ENCODE data around the gene TGFBR3L.

Gene TGFBR3L

DNA sequence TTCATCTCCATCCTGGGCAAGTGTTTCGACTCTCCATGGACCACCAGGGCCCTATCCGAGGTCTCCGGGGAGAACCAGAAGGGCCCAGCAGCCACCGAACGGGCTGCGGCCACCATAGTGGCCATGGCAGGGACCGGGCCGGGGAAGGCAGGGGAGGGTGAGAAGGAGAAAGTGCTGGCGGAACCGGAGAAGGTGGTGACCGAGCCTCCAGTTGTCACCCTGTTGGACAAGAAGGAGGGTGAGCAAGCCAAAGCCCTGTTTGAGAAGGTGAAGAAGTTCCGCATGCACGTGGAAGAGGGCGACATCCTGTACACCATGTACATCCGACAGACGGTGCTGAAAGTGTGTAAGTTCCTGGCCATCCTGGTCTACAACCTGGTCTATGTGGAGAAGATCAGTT is 15.7 kb upstream of the TGFBR3L start:
- no peaks in the 10 kb centered on the region for H3K36me3 ChIP-seq (ENCODE audit: insufficient read depth)
- H3K9ac ChIP-seq: no peak overlapping the region
- H2AFZ ChIP-seq (ENCODE audit: low read depth): no peak overlapping the region
- H3K27ac ChIP-seq: no peak overlapping the region
- no peaks in the 10 kb centered on the region for H3K4me1 ChIP-seq (ENCODE audit: low read depth, poor library complexity, severe bottlenecking)
- no peak overlapping the region for H3K4me3 ChIP-seq (IDR thresholded peaks at IDR 0.05; ENCODE audit: insufficient read depth, low read depth, low read length)
- H4K20me1 ChIP-seq (ENCODE audit: insufficient read depth): no peaks in the 10 kb centered on the region
- H3K4me2 ChIP-seq: no peak overlapping the region
- TF ChIP-seq, protein P1, sequence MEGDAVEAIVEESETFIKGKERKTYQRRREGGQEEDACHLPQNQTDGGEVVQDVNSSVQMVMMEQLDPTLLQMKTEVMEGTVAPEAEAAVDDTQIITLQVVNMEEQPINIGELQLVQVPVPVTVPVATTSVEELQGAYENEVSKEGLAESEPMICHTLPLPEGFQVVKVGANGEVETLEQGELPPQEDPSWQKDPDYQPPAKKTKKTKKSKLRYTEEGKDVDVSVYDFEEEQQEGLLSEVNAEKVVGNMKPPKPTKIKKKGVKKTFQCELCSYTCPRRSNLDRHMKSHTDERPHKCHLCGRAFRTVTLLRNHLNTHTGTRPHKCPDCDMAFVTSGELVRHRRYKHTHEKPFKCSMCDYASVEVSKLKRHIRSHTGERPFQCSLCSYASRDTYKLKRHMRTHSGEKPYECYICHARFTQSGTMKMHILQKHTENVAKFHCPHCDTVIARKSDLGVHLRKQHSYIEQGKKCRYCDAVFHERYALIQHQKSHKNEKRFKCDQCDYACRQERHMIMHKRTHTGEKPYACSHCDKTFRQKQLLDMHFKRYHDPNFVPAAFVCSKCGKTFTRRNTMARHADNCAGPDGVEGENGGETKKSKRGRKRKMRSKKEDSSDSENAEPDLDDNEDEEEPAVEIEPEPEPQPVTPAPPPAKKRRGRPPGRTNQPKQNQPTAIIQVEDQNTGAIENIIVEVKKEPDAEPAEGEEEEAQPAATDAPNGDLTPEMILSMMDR (conservative IDR thresholded peaks at IDR 0.05; ENCODE audit: low read depth, low read length): no peak
- peaks cover 5% of the 10 kb centered on the region; the same call in 1 of the 2 replicates for H3K27me3 ChIP-seq (ENCODE audit: insufficient read depth, low read depth)
- no peaks in the 10 kb centered on the region for H3K79me2 ChIP-seq (ENCODE audit: insufficient read depth, low read depth)

DNA sequence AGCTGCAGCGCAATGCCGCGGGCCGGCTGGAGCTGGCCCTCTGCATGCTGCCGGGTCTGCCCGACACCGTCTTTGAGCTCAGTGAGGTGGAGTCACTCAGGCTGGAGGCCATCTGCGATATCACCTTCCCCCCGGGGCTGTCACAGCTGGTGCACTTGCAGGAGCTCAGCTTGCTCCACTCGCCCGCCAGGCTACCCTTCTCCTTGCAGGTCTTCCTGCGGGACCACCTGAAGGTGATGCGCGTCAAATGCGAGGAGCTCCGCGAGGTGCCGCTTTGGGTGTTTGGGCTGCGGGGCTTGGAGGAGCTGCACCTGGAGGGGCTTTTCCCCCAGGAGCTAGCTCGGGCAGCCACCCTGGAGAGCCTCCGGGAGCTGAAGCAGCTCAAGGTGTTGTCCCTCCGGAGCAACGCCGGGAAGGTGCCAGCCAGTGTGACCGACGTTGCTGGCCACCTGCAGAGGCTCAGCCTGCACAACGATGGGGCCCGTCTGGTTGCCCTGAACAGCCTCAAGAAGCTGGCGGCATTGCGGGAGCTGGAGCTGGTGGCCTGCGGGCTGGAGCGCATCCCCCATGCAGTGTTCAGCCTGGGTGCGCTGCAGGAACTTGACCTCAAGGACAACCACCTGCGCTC is 14.8 kb upstream of the TGFBR3L start:
- no peak overlapping the region for H3K9ac ChIP-seq
- H3K79me2 ChIP-seq (ENCODE audit: insufficient read depth, low read depth): peaks cover 8% of the 10 kb centered on the region
- H3K36me3 ChIP-seq (ENCODE audit: insufficient read depth): no peaks in the 10 kb centered on the region
- H2AFZ ChIP-seq (ENCODE audit: low read depth): no peak overlapping the region
- H3K27me3 ChIP-seq (ENCODE audit: insufficient read depth, low read depth): no peaks in the 10 kb centered on the region
- no peak overlapping the region for H3K4me3 ChIP-seq (IDR thresholded peaks at IDR 0.05; ENCODE audit: insufficient read depth, low read depth, low read length)
- no peaks in the 10 kb centered on the region for H4K20me1 ChIP-seq (ENCODE audit: insufficient read depth)
- TF ChIP-seq, protein P1 (conservative IDR thresholded peaks at IDR 0.05; ENCODE audit: low read depth, low read length): no peak
- no peak overlapping the region for H3K27ac ChIP-seq
- peaks cover 1% of the 10 kb centered on the region for H3K4me1 ChIP-seq (ENCODE audit: low read depth, poor library complexity, severe bottlenecking)
- H3K4me2 ChIP-seq: no peak overlapping the region

DNA sequence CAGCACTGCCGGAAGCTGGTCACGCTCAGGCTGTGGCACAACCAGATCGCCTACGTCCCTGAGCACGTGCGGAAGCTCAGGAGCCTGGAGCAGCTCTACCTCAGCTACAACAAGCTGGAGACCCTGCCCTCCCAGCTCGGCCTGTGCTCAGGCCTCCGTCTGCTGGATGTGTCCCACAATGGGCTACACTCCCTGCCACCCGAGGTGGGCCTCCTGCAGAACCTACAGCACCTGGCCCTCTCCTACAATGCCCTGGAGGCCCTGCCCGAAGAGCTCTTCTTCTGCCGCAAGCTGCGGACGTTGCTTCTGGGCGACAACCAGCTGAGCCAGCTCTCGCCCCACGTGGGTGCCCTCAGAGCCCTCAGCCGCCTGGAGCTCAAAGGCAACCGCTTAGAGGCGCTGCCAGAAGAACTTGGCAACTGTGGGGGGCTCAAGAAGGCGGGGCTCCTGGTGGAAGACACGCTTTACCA is 14.2 kb upstream of the TGFBR3L start:
- peaks cover 14% of the 10 kb centered on the region for H3K79me2 ChIP-seq (ENCODE audit: insufficient read depth, low read depth)
- H3K36me3 ChIP-seq (ENCODE audit: insufficient read depth): no peaks in the 10 kb centered on the region
- H3K27ac ChIP-seq: no peak overlapping the region
- H3K9ac ChIP-seq: no peak overlapping the region
- H3K27me3 ChIP-seq (ENCODE audit: insufficient read depth, low read depth): no peaks in the 10 kb centered on the region
- no peak overlapping the region for H2AFZ ChIP-seq (ENCODE audit: low read depth)
- peaks cover 5% of the 10 kb centered on the region for H3K4me1 ChIP-seq (ENCODE audit: low read depth, poor library complexity, severe bottlenecking)
- H3K4me3 ChIP-seq (IDR thresholded peaks at IDR 0.05; ENCODE audit: insufficient read depth, low read depth, low read length): no peak overlapping the region
- no peaks in the 10 kb centered on the region for H4K20me1 ChIP-seq (ENCODE audit: insufficient read depth)
- H3K4me2 ChIP-seq: no peak overlapping the region
- TF ChIP-seq, protein P1 (conservative IDR thresholded peaks at IDR 0.05; ENCODE audit: low read depth, low read length): no peak

DNA sequence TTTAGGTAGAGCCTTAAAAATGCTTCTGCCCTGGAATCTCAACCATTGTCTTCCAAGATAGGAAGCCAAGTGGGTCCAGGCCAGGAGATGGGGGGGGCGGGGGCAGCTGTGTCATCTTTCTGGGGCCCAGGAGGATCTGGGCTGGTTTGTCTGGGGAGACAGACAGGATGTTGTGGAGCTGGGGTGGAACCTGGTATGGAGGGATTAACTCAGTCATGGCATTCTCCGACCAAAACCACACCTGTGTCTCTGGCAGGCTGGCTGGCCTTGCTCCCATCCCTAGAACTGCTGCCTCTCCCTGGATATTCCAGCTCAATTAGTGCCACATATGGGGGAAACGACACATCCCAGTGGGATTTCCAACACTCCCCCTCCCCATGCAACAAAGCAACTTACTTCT is 13.7 kb upstream of the TGFBR3L start:
- H3K36me3 ChIP-seq (ENCODE audit: insufficient read depth): no peaks in the 10 kb centered on the region
- no peaks in the 10 kb centered on the region for H3K27me3 ChIP-seq (ENCODE audit: insufficient read depth, low read depth)
- no peak overlapping the region for H2AFZ ChIP-seq (ENCODE audit: low read depth)
- H3K4me3 ChIP-seq (IDR thresholded peaks at IDR 0.05; ENCODE audit: insufficient read depth, low read depth, low read length): no peak overlapping the region
- no peak overlapping the region for H3K9ac ChIP-seq
- H3K4me2 ChIP-seq: no peak overlapping the region
- H4K20me1 ChIP-seq (ENCODE audit: insufficient read depth): no peaks in the 10 kb centered on the region
- TF ChIP-seq, protein P1 (conservative IDR thresholded peaks at IDR 0.05; ENCODE audit: low read depth, low read length): no peak
- peaks cover 5% of the 10 kb centered on the region for H3K4me1 ChIP-seq (ENCODE audit: low read depth, poor library complexity, severe bottlenecking)
- peaks cover 19% of the 10 kb centered on the region for H3K79me2 ChIP-seq (ENCODE audit: insufficient read depth, low read depth)
- no peak overlapping the region for H3K27ac ChIP-seq

Measured in KMS-11 (cell line).